PC-3 (cell line): ENCODE results near the gene MS4A12. TPM values are rescaled to one million over a fixed set of nuclear protein-coding genes. Genes with fewer than 3 reads are reported as not detected.

Experiments
- ATAC-seq: fragments of 200-7000 bp; cut with Tn5 transposase; 2 replicates; pipeline ENCODE4 v1.9.1; 2020; ENCODE audit warnings: mild to moderate bottlenecking, moderate library complexity
- BruUV-seq: library from RNA; stranded (reverse); fragments of 400-500 nt; replicated peaks from 2 replicates; lab custom pipeline; 2021; lab: Mats Ljungman, UMichigan
- CTCF ChIA-PET: fragments of 300-600 bp; sonication (Branson Sonifier 250); formaldehyde crosslinking; loops from one replicate; lab custom pipeline; 2022; ENCODE audit warnings: antibody characterized with exemption; lab: Charles Lee
- POLR2A ChIA-PET: fragments of 300-600 bp; sonication (Branson Sonifier 250); formaldehyde crosslinking; loops from one replicate; lab custom pipeline; 2022; ENCODE audit warnings: antibody characterized with exemption; ENCODE audit not compliant: unreplicated experiment; lab: Charles Lee
- DNase-seq: peaks from one replicate; pipeline ENCODE4 v3.0.0-alpha.2; 2015
- H2AFZ ChIP-seq: fragments of 300-600 bp; sonication (generic); 2 replicates; pipeline ENCODE4 v1.6.0; 2016; ENCODE audit warnings: antibody characterized with exemption, low read length
- H3F3A ChIP-seq: fragments of 300-600 bp; sonication (generic); one replicate; pipeline ENCODE4 v1.6.0; 2017; ENCODE audit warnings: antibody characterized with exemption, low read length, control low read depth, mild to moderate bottlenecking; ENCODE audit not compliant: unreplicated experiment
- H3K27ac ChIP-seq: fragments of 300-600 bp; sonication (generic); 2 replicates; pipeline ENCODE4 v1.5.1; 2016; ENCODE audit warnings: mild to moderate bottlenecking, low read length
- H3K27me3 ChIP-seq: fragments of 300-600 bp; sonication (generic); 2 replicates; pipeline ENCODE4 v1.6.1; 2016; ENCODE audit warnings: low read length, mixed read lengths
- H3K36me3 ChIP-seq: fragments of 300-600 bp; sonication (generic); 2 replicates; pipeline ENCODE4 v1.6.1; 2016; ENCODE audit warnings: low read depth, mixed run types, low read length, mixed read lengths
- H3K4me1 ChIP-seq: fragments of 300-600 bp; sonication (generic); 2 replicates; pipeline ENCODE4 v1.5.1; 2016; ENCODE audit warnings: low read length; ENCODE audit not compliant: insufficient read depth
- H3K4me2 ChIP-seq: fragments of 300-600 bp; sonication (generic); 2 replicates; pipeline ENCODE4 v1.6.0; 2016; ENCODE audit warnings: low read length
- H3K4me3 ChIP-seq: fragments of 300-600 bp; sonication (generic); 2 replicates; pipeline ENCODE4 v1.5.1; 2016; ENCODE audit warnings: mild to moderate bottlenecking, low read length, mixed read lengths
- H3K79me2 ChIP-seq: fragments of 300-600 bp; sonication (generic); 2 replicates; pipeline ENCODE4 v1.6.1; 2017; ENCODE audit warnings: low read length, mixed read lengths
- H3K9ac ChIP-seq: fragments of 300-600 bp; sonication (generic); 2 replicates; pipeline ENCODE4 v1.6.0; 2016; ENCODE audit warnings: mild to moderate bottlenecking, low read length
- H3K9me2 ChIP-seq: fragments of 300-600 bp; sonication (generic); replicated peaks from 2 replicates; pipeline ENCODE4 v1.6.1; 2016; ENCODE audit warnings: mixed run types, low read length, mixed read lengths
- H3K9me3 ChIP-seq: fragments of 300-600 bp; sonication (generic); 2 replicates; pipeline ENCODE4 v1.6.1; 2016; ENCODE audit warnings: low read length, mixed read lengths
- H4K20me1 ChIP-seq: fragments of 300-600 bp; sonication (generic); 2 replicates; pipeline ENCODE4 v1.6.1; 2016; ENCODE audit warnings: low read length, mixed read lengths
- CTCF ChIP-seq: fragments of 300-600 bp; sonication (generic); conservative IDR thresholded peaks from 2 replicates; pipeline ENCODE4 v1.5.1; 2017; ENCODE audit warnings: antibody characterized with exemption, low read depth, mild to moderate bottlenecking, low read length
- EZH2 ChIP-seq: fragments of 300-600 bp; sonication (generic); IDR thresholded peaks from one replicate; pipeline ENCODE4 v1.6.1; 2017; ENCODE audit warnings: antibody characterized with exemption, mild to moderate bottlenecking, low read length; ENCODE audit not compliant: unreplicated experiment
- EZH2phosphoT487 ChIP-seq: fragments of 300-600 bp; sonication (generic); IDR thresholded peaks from 2 replicates; pipeline ENCODE4 v1.6.1; 2018; ENCODE audit warnings: mild to moderate bottlenecking, antibody characterized with exemption, low read length, borderline replicate concordance
- intact Hi-C: fragments of 100-400 bp; cut with micrococcal nuclease; formaldehyde crosslinking; loops from 2 replicates; pipeline ENCODE4 v1.9.0; 2023
- total RNA-seq: library from RNA; depleted of rRNA; stranded (reverse); fragments of >200 nt; gene quantifications from 2 replicates; pipeline ENCODE4 v1.2.3, GENCODE V29; 2014

MS4A12 gene
- total RNA-seq, 1 experiment from 2014 or later = not detected

GRCh38 chr11:60493454-60493853 lies 876 bp downstream of the MS4A12 start:
- ChIA-PET POLR2A (no interaction called here), CTCF (no interaction called here)
- intact Hi-C loops = no loop called here
- H3K27ac ChIP-seq = no peak overlapping the region
- H3K4me3 ChIP-seq = no peak overlapping the region
- H3K9me3 ChIP-seq = no peaks in the 10 kb centered on the region
- H3K9ac ChIP-seq = no peak overlapping the region
- no peaks in the 10 kb centered on the region for H3K79me2 ChIP-seq
- no TSS peak for BruUV-seq
- no peak for DNase-seq
- H3K4me1 ChIP-seq = no peaks in the 10 kb centered on the region
- H3K4me2 ChIP-seq = no peak overlapping the region
- ATAC-seq = no peak
- H3F3A ChIP-seq = no peaks in the 10 kb centered on the region
- no peaks in the 10 kb centered on the region for H3K36me3 ChIP-seq
- no peak overlapping the region for H2AFZ ChIP-seq
- H3K9me2 ChIP-seq = no peaks in the 10 kb centered on the region
- H3K27me3 ChIP-seq = peaks cover 56% of the 10 kb centered on the region
- TF ChIP-seq EZH2 = no peak
- no peak for TF ChIP-seq EZH2phosphoT487
- H4K20me1 ChIP-seq = no peaks in the 10 kb centered on the region

GRCh38 chr11:60498399-60498798 lies 5.8 kb downstream of the MS4A12 start:
- H3K4me1 ChIP-seq = no peaks in the 10 kb centered on the region
- no peaks in the 10 kb centered on the region for H3F3A ChIP-seq
- BruUV-seq = no TSS peak
- H3K9ac ChIP-seq = no peak overlapping the region
- H3K36me3 ChIP-seq = no peaks in the 10 kb centered on the region
- ATAC-seq (no peak), DNase-seq (no peak)
- H3K27ac ChIP-seq = no peak overlapping the region
- POLR2A ChIA-PET = no interaction called here
- CTCF ChIA-PET = no interaction called here
- no peaks in the 10 kb centered on the region for H3K9me2 ChIP-seq
- no peaks in the 10 kb centered on the region for H4K20me1 ChIP-seq
- H3K4me3 ChIP-seq = no peak overlapping the region
- H3K79me2 ChIP-seq = no peaks in the 10 kb centered on the region
- H3K4me2 ChIP-seq = no peak overlapping the region
- no peaks in the 10 kb centered on the region for H3K9me3 ChIP-seq
- no peak for TF ChIP-seq EZH2phosphoT487
- TF ChIP-seq EZH2 = no peak
- TF ChIP-seq CTCF = no peak
- intact Hi-C loops = no loop called here
- H3K27me3 ChIP-seq = peaks cover 88% of the 10 kb centered on the region
- no peak overlapping the region for H2AFZ ChIP-seq

- H3K79me2 ChIP-seq = no peaks in the 10 kb centered on the region
- H2AFZ ChIP-seq = no peak overlapping the region
- POLR2A ChIA-PET = no interaction called here
- no peak for TF ChIP-seq EZH2
- TF ChIP-seq EZH2phosphoT487 = no peak
- no peak for TF ChIP-seq CTCF
- no peaks in the 10 kb centered on the region for H4K20me1 ChIP-seq
- no peak overlapping the region for H3K4me2 ChIP-seq
- no peaks in the 10 kb centered on the region for H3K9me3 ChIP-seq
- H3K9ac ChIP-seq = no peak overlapping the region
- H3K4me3 ChIP-seq = no peak overlapping the region
- no TSS peak for BruUV-seq
- peaks cover 88% of the 10 kb centered on the region for H3K27me3 ChIP-seq
- no peaks in the 10 kb centered on the region for H3K9me2 ChIP-seq
- DNase-seq (no peak), ATAC-seq (no peak)
- no peaks in the 10 kb centered on the region for H3K36me3 ChIP-seq
- intact Hi-C loops = no loop called here
- no peaks in the 10 kb centered on the region for H3F3A ChIP-seq
- CTCF ChIA-PET = no interaction called here
- no peak overlapping the region for H3K27ac ChIP-seq
- H3K4me1 ChIP-seq = no peaks in the 10 kb centered on the region
Observed at GRCh38 chr11:60498853-60499252, 6.3 kb downstream of the MS4A12 start.
